Mesenchymal stem cell (in vitro differentiated cells and primary cell): Measurements from ENCODE around the gene IFRD1.
A peak's percentile ranks its signal among the peaks of the same experiment; 100 is the strongest.

Experiments
- DNase-seq: peaks from one replicate; pipeline ENCODE4 v3.0.0-alpha.2; 2013
- H2AFZ ChIP-seq: one replicate; pipeline ENCODE4 v1.6.1; 2013; ENCODE audit warnings: low read depth, mild to moderate bottlenecking, control low read depth, inconsistent platforms, low read length, moderate library complexity
- H2AK5ac ChIP-seq: 2 replicates; pipeline ENCODE4 v1.6.1; 2013; ENCODE audit warnings: low read length, moderate library complexity, mild to moderate bottlenecking, inconsistent platforms; ENCODE audit not compliant: severe bottlenecking
- H2BK120ac ChIP-seq: one replicate; pipeline ENCODE4 v1.6.1; 2013; ENCODE audit warnings: low read depth, mild to moderate bottlenecking, inconsistent platforms, low read length, moderate library complexity
- H2BK12ac ChIP-seq, 2 experiments: one replicate each; pipeline ENCODE4 v1.6.1; 2013; ENCODE audit warnings: inconsistent platforms in 2 of 2, low read length in 2 of 2, mild to moderate bottlenecking in 2 of 2, moderate library complexity in 2 of 2, control low read depth in 1 of 2
- H2BK15ac ChIP-seq: one replicate; pipeline ENCODE4 v1.6.1; 2013; ENCODE audit warnings: mild to moderate bottlenecking, low read depth, inconsistent platforms; ENCODE audit not compliant: poor library complexity, severe bottlenecking
- H2BK5ac ChIP-seq: 2 replicates; pipeline ENCODE4 v1.6.1; 2013; ENCODE audit warnings: low read depth, mild to moderate bottlenecking, low read length, control low read depth, inconsistent platforms; ENCODE audit not compliant: poor library complexity, severe bottlenecking
- H3K14ac ChIP-seq, 2 experiments: one replicate each; pipeline ENCODE4 v1.6.1; 2013; ENCODE audit warnings: inconsistent platforms in 2 of 2, low read length in 2 of 2, control low read depth in 1 of 2, mild to moderate bottlenecking in 1 of 2, moderate library complexity in 1 of 2
- H3K18ac ChIP-seq, 2 experiments: one replicate each; pipeline ENCODE4 v1.6.1; 2013; ENCODE audit warnings: inconsistent platforms in 2 of 2, low read length in 2 of 2, control low read depth in 1 of 2, low read depth in 1 of 2, mild to moderate bottlenecking in 1 of 2
- H3K23ac ChIP-seq, 2 experiments: one replicate each; pipeline ENCODE4 v1.6.1; 2013; ENCODE audit warnings: inconsistent platforms in 2 of 2, low read length in 2 of 2, mild to moderate bottlenecking in 2 of 2, moderate library complexity in 2 of 2, control low read depth in 1 of 2
- H3K27ac ChIP-seq: 2 replicates; pipeline ENCODE4 v1.5.1; 2013; ENCODE audit warnings: mild to moderate bottlenecking, moderate library complexity, low read length, control low read depth, inconsistent platforms; ENCODE audit not compliant: poor library complexity, severe bottlenecking
- H3K27me3 ChIP-seq, 2 experiments: 2 replicates each; pipeline versions ENCODE4 v1.6.1 to v1.7.0; 2013; ENCODE audit warnings: low read length in 2 of 2, mild to moderate bottlenecking in 2 of 2, moderate library complexity in 2 of 2, control low read depth in 1 of 2, inconsistent platforms in 1 of 2; ENCODE audit not compliant: control insufficient read depth in 1 of 2, insufficient read depth in 1 of 2
- H3K36me3 ChIP-seq, 2 experiments: 2 replicates each; pipeline versions ENCODE4 v1.6.1 to v1.7.0; 2013; ENCODE audit warnings: low read length in 2 of 2, control low read depth in 1 of 2, inconsistent platforms in 1 of 2, low read depth in 1 of 2, mild to moderate bottlenecking in 1 of 2; ENCODE audit not compliant: insufficient read depth in 2 of 2, control insufficient read depth in 1 of 2
- H3K4ac ChIP-seq, 2 experiments: one replicate each; pipeline ENCODE4 v1.6.1; 2013; ENCODE audit warnings: inconsistent platforms in 2 of 2, low read length in 2 of 2, mild to moderate bottlenecking in 2 of 2, moderate library complexity in 2 of 2, control low read depth in 1 of 2, low read depth in 1 of 2
- H3K4me1 ChIP-seq: 2 replicates; pipeline ENCODE4 v1.6.1; 2013; ENCODE audit warnings: low read depth, low read length, control low read depth; ENCODE audit not compliant: control insufficient read depth, insufficient read depth
- H3K4me2 ChIP-seq: 2 replicates; pipeline ENCODE4 v1.6.1; 2013; ENCODE audit warnings: low read length, mild to moderate bottlenecking, inconsistent platforms; ENCODE audit not compliant: poor library complexity, severe bottlenecking
- H3K4me3 ChIP-seq, 2 experiments: 2 replicates each; pipeline versions ENCODE4 v1.5.1 to v1.7.0; 2013; ENCODE audit warnings: low read length in 2 of 2, mild to moderate bottlenecking in 2 of 2, control low read depth in 1 of 2, low read depth in 1 of 2; ENCODE audit not compliant: insufficient read depth in 1 of 2
- H3K79me1 ChIP-seq: replicated peaks from 2 replicates; pipeline ENCODE4 v1.6.1; 2013; ENCODE audit warnings: mild to moderate bottlenecking, control low read depth, low read length, inconsistent platforms; ENCODE audit not compliant: poor library complexity, severe bottlenecking
- H3K9ac ChIP-seq: 2 replicates; pipeline ENCODE4 v1.7.0; 2013; ENCODE audit warnings: mild to moderate bottlenecking, low read length, moderate library complexity
- H3K9me3 ChIP-seq: 2 replicates; pipeline ENCODE4 v1.7.0; 2013; ENCODE audit warnings: mild to moderate bottlenecking, low read length; ENCODE audit not compliant: control insufficient read depth
- H4K8ac ChIP-seq: one replicate; pipeline ENCODE4 v1.6.1; 2013; ENCODE audit warnings: inconsistent platforms, mild to moderate bottlenecking, low read length, moderate library complexity
- H4K91ac ChIP-seq: one replicate; pipeline ENCODE4 v1.6.1; 2013; ENCODE audit warnings: mild to moderate bottlenecking, low read length, inconsistent platforms
- WGBS: methylation state at CpG from one replicate; pipeline ENCODE4 v1.1.7; 2013; ENCODE audit warnings: mixed read lengths; 5-methylcytosine and 5-hydroxymethylcytosine counted together

Gene IFRD1

GRCh38 chr7:112484671-112485167 is 34.5 kb downstream of the IFRD1 start:
- H3K9ac ChIP-seq: peak overlapping the region; percentile 66
- H3K9me3 ChIP-seq: no peaks in the 10 kb centered on the region
- no peak overlapping the region for H2BK15ac ChIP-seq
- H4K91ac ChIP-seq: no peak overlapping the region
- H4K8ac ChIP-seq: no peak overlapping the region
- H3K4me2 ChIP-seq: peak overlapping the region; percentile 6
- 11% methylated on average over 4 of the region's 4 CpGs for WGBS
- peak overlapping the region; percentile 61 for H3K27ac ChIP-seq
- peak overlapping the region; percentile 78 to 84 for H3K18ac ChIP-seq
- no peak overlapping the region for H3K4ac ChIP-seq
- DNase-seq: peak; percentile 98
- H3K23ac ChIP-seq: no peak overlapping the region
- peaks cover 1% of the 10 kb centered on the region for H3K79me1 ChIP-seq
- H2BK5ac ChIP-seq: no peak overlapping the region
- H3K4me1 ChIP-seq: peaks cover 6% of the 10 kb centered on the region
- no peak overlapping the region for H2BK12ac ChIP-seq
- H2AFZ ChIP-seq: no peak overlapping the region
- no peaks in the 10 kb centered on the region for H3K27me3 ChIP-seq
- no peak overlapping the region for H3K4me3 ChIP-seq
- H3K14ac ChIP-seq: no peak overlapping the region
- peaks cover 4 to 15% of the 10 kb centered on the region in 2 experiments for H3K36me3 ChIP-seq
- peak overlapping the region; percentile 69 for H2AK5ac ChIP-seq
- no peak overlapping the region for H2BK120ac ChIP-seq

GRCh38 chr7:112485766-112486165 is 35.5 kb downstream of the IFRD1 start:
- no peak overlapping the region for H3K27ac ChIP-seq
- H2AFZ ChIP-seq: no peak overlapping the region
- 98% methylated on average over 4 of the region's 5 CpGs for WGBS
- no peak overlapping the region for H4K91ac ChIP-seq
- H4K8ac ChIP-seq: no peak overlapping the region
- no peak overlapping the region for H3K18ac ChIP-seq
- no peak overlapping the region for H3K4me2 ChIP-seq
- H2BK12ac ChIP-seq: no peak overlapping the region
- H2BK15ac ChIP-seq: no peak overlapping the region
- peak overlapping the region; percentile 80 for H2AK5ac ChIP-seq
- H3K9me3 ChIP-seq: no peaks in the 10 kb centered on the region
- peaks cover 6% of the 10 kb centered on the region for H3K4me1 ChIP-seq
- no peak overlapping the region for H3K4me3 ChIP-seq
- H2BK5ac ChIP-seq: no peak overlapping the region
- no peak for DNase-seq
- no peak overlapping the region for H3K14ac ChIP-seq
- H3K27me3 ChIP-seq: no peaks in the 10 kb centered on the region
- H3K9ac ChIP-seq: no peak overlapping the region
- H3K36me3 ChIP-seq: peaks cover 6 to 17% of the 10 kb centered on the region in 2 experiments
- peaks cover 1% of the 10 kb centered on the region for H3K79me1 ChIP-seq
- no peak overlapping the region for H3K23ac ChIP-seq
- H2BK120ac ChIP-seq: no peak overlapping the region
- peak overlapping the region in 1 of 2 experiments; percentile 33 for H3K4ac ChIP-seq

GRCh38 chr7:112487457-112488263 is 37.4 kb downstream of the IFRD1 start:
- no peak overlapping the region for H3K27ac ChIP-seq
- peaks cover 1% of the 10 kb centered on the region for H3K79me1 ChIP-seq
- H3K9ac ChIP-seq: no peak overlapping the region
- no peak overlapping the region for H2BK5ac ChIP-seq
- no peak overlapping the region for H3K18ac ChIP-seq
- H2AK5ac ChIP-seq: no peak overlapping the region
- no peak overlapping the region for H3K23ac ChIP-seq
- no peak overlapping the region for H2AFZ ChIP-seq
- no peak overlapping the region for H3K4me2 ChIP-seq
- no peaks in the 10 kb centered on the region for H3K9me3 ChIP-seq
- H2BK15ac ChIP-seq: no peak overlapping the region
- no peak overlapping the region for H4K8ac ChIP-seq
- no peak overlapping the region for H3K4ac ChIP-seq
- H4K91ac ChIP-seq: no peak overlapping the region
- WGBS: 81% methylated on average over 6 of the region's 8 CpGs
- H3K14ac ChIP-seq: no peak overlapping the region
- peaks cover 6 to 17% of the 10 kb centered on the region in 2 experiments for H3K36me3 ChIP-seq
- H2BK120ac ChIP-seq: no peak overlapping the region
- DNase-seq: no peak
- no peaks in the 10 kb centered on the region for H3K27me3 ChIP-seq
- H3K4me3 ChIP-seq: no peak overlapping the region
- no peak overlapping the region for H2BK12ac ChIP-seq
- H3K4me1 ChIP-seq: peaks cover 6% of the 10 kb centered on the region

- Histone ChIP-seq H3K4me1 (peaks cover 6% of the 10 kb centered on the region), H3K23ac (no peak overlapping the region), H4K8ac (no peak overlapping the region), H4K91ac (no peak overlapping the region), H3K9ac (no peak overlapping the region), H3K9me3 (no peaks in the 10 kb centered on the region), H2AFZ (no peak overlapping the region), H3K79me1 (peaks cover 1% of the 10 kb centered on the region), H2BK15ac (no peak overlapping the region), H3K14ac (no peak overlapping the region), H2BK120ac (no peak overlapping the region), H3K27me3 (no peaks in the 10 kb centered on the region), H3K18ac (no peak overlapping the region), H3K27ac (no peak overlapping the region), H3K4me2 (no peak overlapping the region), H3K4me3 (no peak overlapping the region), H2BK5ac (no peak overlapping the region), H2BK12ac (no peak overlapping the region), H3K36me3 (peaks cover 6 to 17% of the 10 kb centered on the region in 2 experiments), H3K4ac (no peak overlapping the region), H2AK5ac (no peak overlapping the region)
- WGBS: 100% methylated on average over 1 of the region's 4 CpGs
- DNase-seq: no peak
Observed at GRCh38 chr7:112488264-112488552, 37.9 kb downstream of the IFRD1 start.
